Activated T-cell treated with anti-CD3 and anti-CD28 coated beads, Interleukin-2, amount 50 U/mL, for 4 hours (primary cell): ENCODE measurements around the gene DBR1. TPM values are rescaled to one million over a fixed set of nuclear protein-coding genes. Genes with fewer than 3 reads are reported as not detected.

Experiments
- ATAC-seq, 2 donors: fragments of 200-7000 bp; cut with Tn5 transposase; one replicate each; pipeline ENCODE4 v1.10.0; 2021
- DNase-seq: peaks from one replicate; pipeline ENCODE4 v3.0.0-alpha.2; 2020
- H3K27me3 Mint-ChIP-seq: one replicate; pipeline ENCODE4 v1.8.0; 2021; ENCODE audit warnings: low read depth, mixed read lengths
- H3K36me3 Mint-ChIP-seq: one replicate; pipeline ENCODE4 v1.8.0; 2022; ENCODE audit warnings: mixed read lengths; ENCODE audit not compliant: insufficient read depth
- H3K4me1 Mint-ChIP-seq: one replicate; pipeline ENCODE4 v1.8.0; 2021; ENCODE audit warnings: low read depth, mixed read lengths
- H3K4me3 Mint-ChIP-seq: one replicate; pipeline ENCODE4 v1.8.0; 2021; ENCODE audit warnings: mild to moderate bottlenecking, moderate library complexity, mixed read lengths
- H3K9me3 Mint-ChIP-seq: one replicate; pipeline ENCODE4 v1.8.0; 2021; ENCODE audit warnings: mixed read lengths
- total RNA-seq, 3 donors: library from RNA; stranded (reverse); gene quantifications; one replicate each; pipeline ENCODE4 v1.2.1, GENCODE V29; 2021

DBR1 gene, protein sequence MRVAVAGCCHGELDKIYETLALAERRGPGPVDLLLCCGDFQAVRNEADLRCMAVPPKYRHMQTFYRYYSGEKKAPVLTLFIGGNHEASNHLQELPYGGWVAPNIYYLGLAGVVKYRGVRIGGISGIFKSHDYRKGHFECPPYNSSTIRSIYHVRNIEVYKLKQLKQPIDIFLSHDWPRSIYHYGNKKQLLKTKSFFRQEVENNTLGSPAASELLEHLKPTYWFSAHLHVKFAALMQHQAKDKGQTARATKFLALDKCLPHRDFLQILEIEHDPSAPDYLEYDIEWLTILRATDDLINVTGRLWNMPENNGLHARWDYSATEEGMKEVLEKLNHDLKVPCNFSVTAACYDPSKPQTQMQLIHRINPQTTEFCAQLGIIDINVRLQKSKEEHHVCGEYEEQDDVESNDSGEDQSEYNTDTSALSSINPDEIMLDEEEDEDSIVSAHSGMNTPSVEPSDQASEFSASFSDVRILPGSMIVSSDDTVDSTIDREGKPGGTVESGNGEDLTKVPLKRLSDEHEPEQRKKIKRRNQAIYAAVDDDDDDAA
- 10 to 100 TPM; 36.2 to 40.9 (median 37.8) TPM for total RNA-seq

DNA sequence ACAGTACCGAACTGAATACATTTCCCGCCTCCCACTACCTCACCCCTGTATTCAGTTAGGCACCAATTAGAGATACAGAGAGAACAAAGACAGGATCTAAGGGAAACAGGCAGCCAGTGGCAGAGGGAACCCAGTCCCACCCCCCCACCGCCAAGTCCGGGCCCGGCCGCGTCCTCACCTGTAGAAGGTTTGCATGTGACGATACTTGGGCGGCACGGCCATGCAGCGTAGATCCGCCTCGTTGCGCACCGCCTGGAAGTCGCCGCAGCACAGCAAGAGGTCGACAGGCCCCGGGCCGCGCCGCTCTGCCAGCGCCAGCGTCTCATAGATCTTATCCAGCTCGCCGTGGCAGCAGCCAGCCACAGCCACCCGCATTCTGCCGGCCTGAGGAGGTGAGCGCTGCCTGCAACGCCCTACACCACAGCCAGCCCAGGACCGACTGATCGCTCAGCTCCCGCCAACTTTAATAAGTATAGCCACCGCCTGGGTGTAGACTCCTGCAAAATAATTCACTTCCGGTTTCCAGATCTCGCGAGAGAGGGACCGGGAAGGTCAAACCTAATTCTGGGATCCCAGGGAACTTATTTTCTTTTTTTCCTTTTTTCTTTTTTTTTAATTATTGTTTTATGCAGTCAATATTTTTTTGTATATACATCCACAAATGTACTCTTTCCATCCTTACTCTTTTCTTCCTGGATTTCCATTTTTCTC, at the start of gene DBR1:
Gene DBR1 (minus strand): TSS at position 501 of the 711 bp plus-strand sequence. CDS start 126 bp downstream, at position 375.
- ATAC-seq (peak; percentile 90 to 93), DNase-seq (peak; percentile 67)
- peaks cover 37% of the 10 kb centered on the region for H3K4me1 Mint-ChIP-seq
- peak within 1 kb of the TSS; percentile 97 for H3K4me3 Mint-ChIP-seq
- H3K27me3 Mint-ChIP-seq = no peaks in the 10 kb centered on the region
- peaks cover 11% of the 10 kb centered on the region for H3K36me3 Mint-ChIP-seq
- H3K9me3 Mint-ChIP-seq = no peaks in the 10 kb centered on the region

DNA sequence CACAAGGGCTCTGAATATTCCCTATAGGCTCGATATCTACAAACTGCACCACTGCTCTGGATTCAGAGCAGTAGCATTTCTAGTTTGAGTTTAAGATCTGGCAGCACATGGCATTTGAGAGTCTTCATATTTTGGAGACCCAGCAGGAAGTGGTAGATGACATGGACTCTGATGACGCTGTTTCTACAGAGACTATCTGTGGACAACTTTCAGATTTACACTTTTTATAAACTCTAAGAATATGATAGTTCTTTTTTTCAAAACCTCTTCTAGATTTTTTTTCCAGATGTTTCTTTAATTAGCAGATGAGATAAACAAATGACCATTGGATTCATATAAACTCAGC, 48.2 kb upstream of the DBR1 start:
- Mint-ChIP-seq H3K4me3 (no peak overlapping the region), H3K36me3 (peaks cover 36% of the 10 kb centered on the region), H3K4me1 (peaks cover 30% of the 10 kb centered on the region), H3K9me3 (no peaks in the 10 kb centered on the region), H3K27me3 (no peaks in the 10 kb centered on the region)
- ATAC-seq = no peak
- no peak for DNase-seq

DNA sequence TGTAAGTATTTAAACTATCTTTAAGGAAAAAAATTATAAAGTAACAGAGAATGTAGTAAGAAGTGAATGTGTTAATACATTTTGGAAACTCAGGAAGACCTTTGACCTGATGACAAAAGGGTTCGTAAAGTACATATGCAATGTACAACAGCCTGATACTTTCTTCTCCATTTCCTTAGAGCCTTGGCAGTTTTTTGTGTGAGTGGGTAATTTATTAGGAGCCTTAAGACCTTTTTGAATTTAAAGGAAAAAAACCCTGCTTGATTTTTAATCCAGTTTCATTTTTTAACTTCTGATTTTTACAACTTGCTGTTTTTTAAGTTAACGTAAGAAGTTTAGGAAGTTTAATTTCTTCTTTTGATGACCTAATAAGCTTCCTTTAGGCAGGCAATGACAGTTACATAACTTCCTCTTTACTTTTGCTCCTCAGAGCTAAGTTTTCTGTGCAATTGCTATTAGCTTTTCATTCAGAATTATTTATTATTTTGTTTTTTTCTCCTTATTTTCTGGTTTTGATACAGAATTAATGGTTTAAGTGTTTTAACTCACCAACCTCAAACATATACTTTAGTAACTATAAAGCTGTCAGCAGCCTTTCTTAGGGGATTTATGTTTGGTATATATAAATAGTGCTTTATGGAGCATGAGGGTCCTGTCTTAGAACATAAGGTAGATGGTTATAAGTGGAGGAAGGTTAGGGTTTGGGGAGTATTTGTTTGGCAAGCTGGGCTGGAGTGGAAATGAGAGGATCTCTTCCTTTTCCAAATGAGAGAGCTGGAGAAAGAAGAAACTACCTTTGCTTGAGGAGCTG, 47.6 kb upstream of the DBR1 start:
- peaks cover 33% of the 10 kb centered on the region for H3K36me3 Mint-ChIP-seq

DNA sequence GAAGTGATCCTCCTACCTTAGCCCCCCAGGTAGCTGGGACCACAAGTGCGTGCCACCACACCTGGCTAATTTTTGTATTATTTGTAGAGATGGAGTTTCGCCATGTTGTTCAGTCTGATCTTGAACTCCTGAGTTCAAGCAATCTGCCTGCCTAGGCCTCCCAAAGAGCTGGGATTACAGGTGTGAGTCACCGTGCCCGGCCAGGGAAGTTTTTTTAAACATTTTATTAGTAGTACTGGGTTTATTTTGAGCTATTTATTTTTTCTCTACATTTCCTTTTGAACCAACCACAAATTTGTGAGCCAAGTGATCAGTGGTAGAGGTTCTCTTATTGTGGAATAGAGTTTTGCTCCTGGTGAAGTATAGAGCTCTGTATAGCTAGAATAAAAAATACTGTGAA, 46.1 kb upstream of the DBR1 start:
- H3K4me3 Mint-ChIP-seq = no peak overlapping the region
- DNase-seq (no peak), ATAC-seq (no peak)
- no peaks in the 10 kb centered on the region for H3K27me3 Mint-ChIP-seq
- peaks cover 34% of the 10 kb centered on the region for H3K4me1 Mint-ChIP-seq
- H3K36me3 Mint-ChIP-seq = peaks cover 26% of the 10 kb centered on the region
- H3K9me3 Mint-ChIP-seq = no peaks in the 10 kb centered on the region

More for the DNA sequence above, 47.6 kb upstream of the DBR1 start:
- Mint-ChIP-seq H3K27me3 (no peaks in the 10 kb centered on the region), H3K4me3 (no peak overlapping the region), H3K9me3 (no peaks in the 10 kb centered on the region), H3K4me1 (peaks cover 33% of the 10 kb centered on the region)
- no peak for DNase-seq
- no peak for ATAC-seq

DNA sequence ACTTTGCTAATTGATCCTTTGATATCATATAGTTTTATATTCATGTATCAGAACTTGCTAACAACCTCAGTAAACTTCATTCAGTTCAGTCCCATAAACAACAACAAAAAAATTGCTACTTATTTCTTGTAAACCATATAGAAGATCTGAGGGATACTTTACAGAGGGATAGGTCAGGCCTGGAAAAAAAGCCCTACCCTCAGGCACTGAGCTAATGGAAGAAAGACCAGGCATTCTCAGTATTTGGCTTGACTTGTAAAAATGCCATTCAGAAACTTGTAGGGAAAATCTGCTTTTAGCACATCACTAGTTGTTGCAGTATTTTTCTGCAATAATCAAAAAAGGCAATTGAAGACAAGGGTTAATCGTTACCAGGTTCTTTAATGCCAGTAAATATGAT, 45.5 kb upstream of the DBR1 start:
- ATAC-seq (no peak), DNase-seq (no peak)
- Mint-ChIP-seq H3K4me3 (no peak overlapping the region), H3K27me3 (no peaks in the 10 kb centered on the region), H3K9me3 (no peaks in the 10 kb centered on the region), H3K4me1 (peaks cover 34% of the 10 kb centered on the region), H3K36me3 (peaks cover 21% of the 10 kb centered on the region)

DNA sequence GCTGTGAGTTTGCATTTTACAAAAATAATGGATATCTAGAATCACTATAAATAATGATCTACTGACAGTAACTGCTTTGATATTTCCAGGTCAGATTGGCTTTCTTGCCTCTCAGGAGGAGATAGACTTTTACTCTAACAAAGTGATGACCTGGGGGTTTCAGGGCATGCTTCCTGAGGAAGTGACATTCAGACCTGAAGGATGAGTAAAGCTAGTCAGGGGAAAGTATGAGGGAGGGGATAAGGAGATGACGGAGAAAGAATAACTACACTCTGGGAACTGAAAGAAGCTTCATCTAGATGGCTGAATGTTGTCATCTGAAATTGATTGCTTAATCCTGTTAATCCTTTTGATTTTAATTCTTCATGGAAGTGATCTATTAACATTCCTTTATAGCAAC, 44.5 kb upstream of the DBR1 start:
- H3K4me1 Mint-ChIP-seq = peaks cover 34% of the 10 kb centered on the region
- H3K27me3 Mint-ChIP-seq = no peaks in the 10 kb centered on the region
- H3K36me3 Mint-ChIP-seq = peaks cover 18% of the 10 kb centered on the region
- no peak for DNase-seq
- ATAC-seq = peak in 1 of 2 donors; percentile 41
- no peaks in the 10 kb centered on the region for H3K9me3 Mint-ChIP-seq
- no peak overlapping the region for H3K4me3 Mint-ChIP-seq

DNA sequence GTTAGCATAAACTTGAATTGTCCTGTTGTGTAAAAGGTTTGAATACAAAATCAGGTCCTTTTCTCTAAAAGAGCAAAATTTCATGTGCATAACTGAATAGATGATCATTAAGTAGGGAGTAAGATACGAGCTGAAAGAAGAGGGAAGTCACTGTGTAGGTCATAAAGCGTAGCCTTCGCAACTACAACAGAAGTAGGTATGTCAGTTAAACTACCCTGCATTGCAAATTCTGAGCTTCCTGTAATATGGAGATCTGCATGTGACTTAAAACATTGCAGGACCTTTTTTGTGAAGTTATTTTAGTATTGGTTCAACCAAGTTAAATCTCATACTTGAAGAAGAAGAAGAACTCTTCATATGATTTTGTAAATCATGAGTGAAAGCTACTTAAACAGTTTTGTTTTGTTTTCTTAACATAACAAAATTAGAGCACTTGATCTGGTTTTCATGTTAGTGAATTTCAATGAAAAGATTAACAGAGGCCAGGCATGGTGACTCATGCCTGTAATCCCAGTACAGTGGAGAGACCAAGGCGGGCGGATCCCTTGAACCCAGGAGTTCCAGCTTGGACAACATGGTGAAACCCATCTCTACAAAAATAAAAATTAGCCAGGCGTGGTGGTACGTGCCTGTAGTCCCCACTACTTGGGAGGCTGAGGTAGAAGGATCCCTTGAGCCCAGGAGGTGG, 38.8 kb upstream of the DBR1 start:
- Mint-ChIP-seq H3K27me3 (no peaks in the 10 kb centered on the region), H3K9me3 (no peaks in the 10 kb centered on the region), H3K36me3 (peaks cover 32% of the 10 kb centered on the region), H3K4me3 (no peak overlapping the region), H3K4me1 (peaks cover 14% of the 10 kb centered on the region)
- no peak for DNase-seq
- ATAC-seq = no peak

DNA sequence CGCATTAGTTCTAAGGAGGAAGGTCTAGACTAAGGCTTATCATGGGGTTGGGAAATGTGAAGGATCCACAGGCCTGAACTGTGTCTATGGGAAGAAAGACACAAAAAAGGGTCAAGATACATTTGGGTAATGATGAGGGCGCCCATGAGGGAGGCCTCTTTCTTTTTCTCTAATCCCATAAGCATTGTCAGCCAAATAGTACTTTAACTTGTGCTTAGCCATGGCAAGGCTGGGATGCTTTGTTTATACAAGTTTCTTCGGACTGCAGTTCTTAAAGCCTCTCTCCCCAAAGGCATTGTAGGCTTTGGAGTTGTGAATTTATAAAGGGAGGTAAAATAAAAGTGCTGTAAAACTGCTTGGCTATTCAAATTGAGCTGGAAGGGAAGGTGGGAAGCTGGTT, 35.8 kb upstream of the DBR1 start:
- Mint-ChIP-seq H3K36me3 (peaks cover 36% of the 10 kb centered on the region), H3K27me3 (no peaks in the 10 kb centered on the region), H3K4me1 (peaks cover 17% of the 10 kb centered on the region), H3K9me3 (no peaks in the 10 kb centered on the region), H3K4me3 (no peak overlapping the region)
- ATAC-seq = no peak
- DNase-seq = no peak

DNA sequence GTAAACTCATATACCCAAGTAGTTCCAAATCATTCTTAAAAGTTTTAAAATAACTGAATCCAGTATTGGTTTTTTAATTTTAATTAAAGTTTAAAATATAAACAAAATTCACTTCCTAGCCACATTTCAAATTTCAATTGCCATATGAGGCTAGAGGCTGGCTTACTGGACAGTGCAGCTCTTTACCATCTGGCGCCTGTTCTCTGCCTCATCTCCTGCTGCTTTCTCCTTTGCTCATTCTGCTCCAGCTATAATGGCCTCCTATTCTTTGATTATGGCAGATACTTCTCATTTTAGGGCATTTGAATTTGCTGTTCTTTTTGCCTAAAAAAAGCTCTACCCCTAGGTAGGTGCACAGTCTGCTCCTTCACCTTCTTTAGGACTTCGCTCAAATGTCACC, 31.5 kb upstream of the DBR1 start:
- ATAC-seq = no peak
- Mint-ChIP-seq H3K36me3 (peaks cover 36% of the 10 kb centered on the region), H3K4me3 (no peak overlapping the region), H3K9me3 (no peaks in the 10 kb centered on the region), H3K27me3 (no peaks in the 10 kb centered on the region), H3K4me1 (peaks cover 48% of the 10 kb centered on the region)
- no peak for DNase-seq

DNA sequence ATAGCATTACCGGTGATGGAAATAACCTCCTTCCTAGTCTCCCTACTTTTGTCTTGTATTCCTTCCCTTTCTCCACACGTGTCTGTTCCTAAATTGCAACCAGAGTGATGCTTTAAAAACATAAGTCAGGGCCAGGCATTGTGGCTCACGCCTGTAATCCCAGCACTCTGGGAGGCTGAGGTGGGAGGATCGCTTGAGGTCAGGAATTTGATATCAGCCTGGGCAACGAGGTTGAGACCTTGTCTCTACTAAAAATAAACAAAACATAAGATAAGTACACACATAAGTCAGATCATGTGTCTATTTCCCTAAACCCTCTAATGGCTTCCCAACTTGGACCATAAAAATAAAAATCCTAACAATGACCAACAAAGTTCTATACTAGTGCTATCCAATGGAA, 30.8 kb upstream of the DBR1 start:
- Mint-ChIP-seq H3K9me3 (no peaks in the 10 kb centered on the region), H3K27me3 (no peaks in the 10 kb centered on the region), H3K36me3 (peaks cover 36% of the 10 kb centered on the region), H3K4me3 (no peak overlapping the region), H3K4me1 (peaks cover 48% of the 10 kb centered on the region)
- DNase-seq (no peak), ATAC-seq (no peak)

DNA sequence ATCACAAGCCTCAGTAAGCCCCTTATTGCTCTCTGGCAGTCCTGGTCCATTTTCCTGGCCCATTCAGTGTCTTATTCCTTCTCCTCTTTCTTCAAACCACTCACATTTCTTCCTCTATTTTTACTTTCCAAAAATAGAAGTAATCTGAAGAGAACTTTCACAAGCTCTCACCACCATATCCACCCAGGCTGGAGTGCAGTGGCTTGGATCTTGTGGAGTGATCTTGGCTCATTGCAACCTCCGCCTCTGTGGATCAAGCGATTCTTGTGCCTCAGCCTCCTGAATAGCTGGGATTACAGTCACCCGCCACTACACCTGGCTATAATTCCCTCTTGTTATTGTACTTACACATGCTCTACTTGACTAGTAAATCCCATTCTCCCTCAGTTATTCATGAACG, 29.2 kb upstream of the DBR1 start:
- no peak overlapping the region for H3K4me3 Mint-ChIP-seq

DNA sequence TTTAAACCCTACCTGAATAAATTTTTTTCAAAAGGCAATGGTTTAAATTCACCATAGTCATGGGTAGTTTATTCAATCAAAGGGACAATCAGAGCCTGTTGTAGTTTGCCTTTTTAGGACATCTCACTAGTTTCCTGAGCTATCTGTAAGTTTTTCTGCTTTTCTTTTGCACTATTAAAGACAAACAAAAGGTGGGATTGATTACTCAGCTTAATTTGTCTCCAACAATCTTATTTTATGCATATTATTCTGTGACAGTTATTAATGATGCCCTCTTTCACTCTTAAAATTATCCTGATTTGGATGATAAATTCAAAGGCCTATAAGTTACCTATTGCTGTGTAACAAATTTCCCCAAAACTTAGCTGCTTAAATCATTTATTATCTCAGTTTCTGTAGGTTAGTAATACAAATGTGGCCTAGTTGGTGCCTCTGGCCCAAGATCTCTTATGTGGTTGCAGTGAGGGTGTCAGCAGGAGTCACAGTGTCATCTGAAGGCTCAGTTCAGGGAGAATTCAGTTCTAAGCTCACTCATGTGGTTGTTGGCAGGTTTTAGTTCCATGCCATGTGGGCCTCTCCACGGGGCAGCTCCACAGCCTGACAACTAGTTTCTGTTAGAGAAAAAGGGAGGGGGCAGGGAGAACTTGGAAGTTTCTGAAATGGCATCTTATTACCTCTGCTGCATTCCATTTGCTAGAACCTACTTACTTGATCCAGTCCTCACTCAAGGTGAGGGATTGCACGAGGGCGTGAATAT, 28.4 kb upstream of the DBR1 start:
- Mint-ChIP-seq H3K4me3 (no peak overlapping the region), H3K36me3 (peaks cover 29% of the 10 kb centered on the region), H3K27me3 (no peaks in the 10 kb centered on the region), H3K9me3 (no peaks in the 10 kb centered on the region), H3K4me1 (peaks cover 62% of the 10 kb centered on the region)
- DNase-seq = no peak
- peak; percentile 18 to 43 for ATAC-seq

More for the DNA sequence above, 29.2 kb upstream of the DBR1 start:
- H3K27me3 Mint-ChIP-seq = no peaks in the 10 kb centered on the region
- H3K4me1 Mint-ChIP-seq = peaks cover 61% of the 10 kb centered on the region
- H3K9me3 Mint-ChIP-seq = no peaks in the 10 kb centered on the region
- H3K36me3 Mint-ChIP-seq = peaks cover 31% of the 10 kb centered on the region
- ATAC-seq (no peak), DNase-seq (no peak)

DNA sequence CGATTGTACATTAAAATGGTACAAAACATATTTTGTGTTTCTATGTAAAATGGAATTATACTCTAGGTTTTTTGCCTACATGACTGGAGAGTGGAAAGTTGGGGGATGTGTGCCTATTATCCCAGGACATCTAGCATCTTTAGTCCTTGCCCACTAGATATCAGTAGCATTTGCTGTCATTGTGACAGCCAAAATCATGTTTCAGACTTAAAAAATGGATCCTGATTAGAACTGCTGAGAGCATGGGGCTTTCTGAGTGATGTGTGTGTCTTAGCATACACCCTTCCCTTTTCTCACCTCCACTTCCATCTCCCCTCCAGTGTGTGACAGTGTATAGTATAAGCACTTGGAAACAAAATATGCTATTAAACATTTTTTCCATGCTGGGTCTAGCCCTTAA, 25.7 kb upstream of the DBR1 start:
- Mint-ChIP-seq H3K9me3 (no peaks in the 10 kb centered on the region), H3K4me1 (peaks cover 66% of the 10 kb centered on the region), H3K4me3 (no peak overlapping the region), H3K27me3 (no peaks in the 10 kb centered on the region), H3K36me3 (peaks cover 28% of the 10 kb centered on the region)
- DNase-seq = no peak
- ATAC-seq = no peak
